Mucosa of descending colon (tissue), 3 donors: ENCODE data around the gene RRAGD. TPM values are rescaled to one million over a fixed set of nuclear protein-coding genes. Genes with fewer than 3 reads are reported as not detected.

Source experiments
- ATAC-seq: fragments of 200-7000 bp; cut with Tn5 transposase; one replicate; pipeline ENCODE4 v1.9.1; 2020; ENCODE audit warnings: mild to moderate bottlenecking, moderate library complexity
- DNase-seq, 3 donors: peaks; one replicate each; pipeline ENCODE4 v3.0.0-alpha.2; 2020
- H3K36me3 ChIP-seq: fragments of 200-600 bp; one replicate; pipeline ENCODE4 v1.8.0; 2021; ENCODE audit warnings: low read depth, mild to moderate bottlenecking
- H3K4me1 ChIP-seq: fragments of 200-600 bp; one replicate; pipeline ENCODE4 v1.8.0; 2021; ENCODE audit warnings: low read depth, mild to moderate bottlenecking
- H3K4me3 ChIP-seq: fragments of 200-600 bp; one replicate; pipeline ENCODE4 v1.8.0; 2021; ENCODE audit warnings: mild to moderate bottlenecking
- H3K9me3 ChIP-seq: fragments of 200-600 bp; one replicate; pipeline ENCODE4 v1.8.0; 2021; ENCODE audit warnings: mild to moderate bottlenecking
- CTCF ChIP-seq: fragments of 200-600 bp; IDR thresholded peaks from one replicate; pipeline ENCODE4 v1.8.0; 2022; ENCODE audit warnings: antibody characterized with exemption, mild to moderate bottlenecking
- intact Hi-C, 2 donors: fragments of 100-400 bp; cut with DNase I in 1 of 2; cut with micrococcal nuclease in 1 of 2; formaldehyde crosslinking; loops; one replicate each; pipeline versions ENCODE4 v1.11.0 to v1.11.1; 2022; cut with DNase I, micrococcal nuclease
- total RNA-seq, 3 donors: library from RNA; stranded (reverse); fragmentation: NEBNext Ultra II Directional in 2 of 3; extraction: Animal tissue kit (Norgen Biotek cat#: 25700) in 2 of 3; gene quantifications; one replicate each; pipeline versions ENCODE4 v1.2.1 to v1.2.4, GENCODE V29; 2021 to 2023
- donor health status: DM: no; HTN: no; CAD: no; lungs with moderate emphysema.
- donor health status: DM: no; HTN: no; CAD: no.
- donor health status: DM: no; HTN: yes; CAD: no.

RRAGD gene
- total RNA-seq, 3 donors from 2014 or later, result 3.2 to 17.6 (median 4.0) TPM

GRCh38 chr6:89393659-89394058 is 18.4 kb downstream of the RRAGD start:
- H3K36me3 ChIP-seq, result no peaks in the 10 kb centered on the region
- intact Hi-C loops, result no loop called here
- ATAC-seq (no peak), DNase-seq (no peak)
- TF ChIP-seq CTCF, result no peak
- no peaks in the 10 kb centered on the region for H3K9me3 ChIP-seq
- H3K4me3 ChIP-seq, result no peak overlapping the region
- no peaks in the 10 kb centered on the region for H3K4me1 ChIP-seq

- DNase-seq (no peak), ATAC-seq (no peak)
- Histone ChIP-seq H3K4me3 (no peak overlapping the region), H3K9me3 (no peaks in the 10 kb centered on the region), H3K36me3 (no peaks in the 10 kb centered on the region), H3K4me1 (no peaks in the 10 kb centered on the region)
- no peak for TF ChIP-seq CTCF
- intact Hi-C loops, result no loop called here
These were observed 19.2 kb downstream of the RRAGD start for GRCh38 chr6:89392823-89393222.

- Histone ChIP-seq H3K9me3 (no peaks in the 10 kb centered on the region), H3K4me3 (no peak overlapping the region), H3K36me3 (no peaks in the 10 kb centered on the region), H3K4me1 (no peaks in the 10 kb centered on the region)
- no peak for TF ChIP-seq CTCF
- no peak for ATAC-seq
- DNase-seq, result no peak
- intact Hi-C loops, result no loop called here
These were observed 23.2 kb downstream of the RRAGD start for GRCh38 chr6:89388846-89389245.

- Histone ChIP-seq H3K4me3 (no peak overlapping the region), H3K9me3 (no peaks in the 10 kb centered on the region), H3K4me1 (no peaks in the 10 kb centered on the region), H3K36me3 (no peaks in the 10 kb centered on the region)
- no peak for ATAC-seq
- intact Hi-C loops, result no loop called here
- no peak for DNase-seq
- TF ChIP-seq CTCF, result no peak
These were observed 24.4 kb downstream of the RRAGD start for GRCh38 chr6:89387516-89388201.

- H3K9me3 ChIP-seq, result no peaks in the 10 kb centered on the region
- H3K4me1 ChIP-seq, result no peaks in the 10 kb centered on the region
- no peak for DNase-seq
- H3K36me3 ChIP-seq, result no peaks in the 10 kb centered on the region
- TF ChIP-seq CTCF, result no peak
- ATAC-seq, result no peak
- intact Hi-C loops, result no loop called here
- H3K4me3 ChIP-seq, result no peak overlapping the region
These were observed 25.1 kb downstream of the RRAGD start for GRCh38 chr6:89386917-89387491.
